CD4-positive, CD25-positive, alpha-beta regulatory T cell (primary cell): ENCODE results near the gene NEK7. TPM values are rescaled to one million over a fixed set of nuclear protein-coding genes. Genes with fewer than 3 reads are reported as not detected.

Experiments used
- ATAC-seq, 2 donors: fragments of 150-1000 bp; cut with Tn5 transposase; one replicate each; pipeline ENCODE4 v1.10.0; 2021; ENCODE audit warnings: low read depth in 2 of 2, moderate number of reproducible peaks in 2 of 2, moderate library complexity in 1 of 2
- DNase-seq, 3 donors: peaks; one replicate each; pipeline versions ENCODE4 v3.0.0 to v3.0.0-alpha.2; 2012 to 2022; ENCODE audit warnings: mixed read lengths in 1 of 3
- H3K27ac ChIP-seq: one replicate; pipeline ENCODE4 v1.7.0; 2013; ENCODE audit warnings: mild to moderate bottlenecking, low read length; ENCODE audit not compliant: insufficient read depth, poor library complexity, severe bottlenecking
- H3K27me3 ChIP-seq: one replicate; pipeline ENCODE4 v1.7.0; 2013; ENCODE audit warnings: low read length; ENCODE audit not compliant: control insufficient read depth, insufficient read depth
- H3K36me3 ChIP-seq: one replicate; pipeline ENCODE4 v1.7.0; 2013; ENCODE audit warnings: mild to moderate bottlenecking, low read length, moderate library complexity; ENCODE audit not compliant: control insufficient read depth, insufficient read depth
- H3K4me1 ChIP-seq: 2 replicates; pipeline ENCODE4 v1.7.0; 2013; ENCODE audit warnings: mild to moderate bottlenecking, low read length; ENCODE audit not compliant: insufficient read depth, control insufficient read depth, poor library complexity, severe bottlenecking
- H3K4me3 ChIP-seq: one replicate; pipeline ENCODE4 v1.7.0; 2013; ENCODE audit warnings: low read depth, mild to moderate bottlenecking, low read length, moderate library complexity
- H3K9me3 ChIP-seq, 2 experiments: 1 replicate in 1 of 2; 2 replicates in 1 of 2; pipeline ENCODE4 v1.7.0; 2013; ENCODE audit warnings: low read length in 2 of 2, mild to moderate bottlenecking in 1 of 2, moderate library complexity in 1 of 2; ENCODE audit not compliant: control insufficient read depth in 2 of 2
- H3K27ac Mint-ChIP-seq, 3 donors: one replicate each; pipeline ENCODE4 v1.8.0; 2020 to 2022; ENCODE audit warnings: mild to moderate bottlenecking in 3 of 3, mixed read lengths in 3 of 3, moderate library complexity in 2 of 3
- H3K27me3 Mint-ChIP-seq: one replicate; pipeline ENCODE4 v1.8.0; 2022; ENCODE audit warnings: mild to moderate bottlenecking, mixed read lengths
- H3K36me3 Mint-ChIP-seq: one replicate; pipeline ENCODE4 v1.8.0; 2020; ENCODE audit warnings: mixed read lengths
- H3K4me1 Mint-ChIP-seq, 4 donors: one replicate each; pipeline ENCODE4 v1.8.0; 2020 to 2022; ENCODE audit warnings: mixed read lengths in 4 of 4, mild to moderate bottlenecking in 1 of 4
- H3K4me3 Mint-ChIP-seq, 4 donors: one replicate each; pipeline ENCODE4 v1.8.0; 2020 to 2022; ENCODE audit warnings: mild to moderate bottlenecking in 4 of 4, mixed read lengths in 4 of 4, moderate library complexity in 3 of 4
- H3K9me3 Mint-ChIP-seq, 7 donors: one replicate each; pipeline ENCODE4 v1.8.0; 2020 to 2022; ENCODE audit warnings: mixed read lengths in 7 of 7, mild to moderate bottlenecking in 3 of 7, moderate library complexity in 2 of 7
- polyA plus RNA-seq, 4 donors: library from polyadenylated mRNA; unstranded; fragments of 300-500 nt; fragmentation: Illumina TruSeq; gene quantifications; one replicate each; pipeline ENCODE4 v1.2.3, GENCODE V29; 2021
- total RNA-seq: library from RNA; stranded (reverse); gene quantifications from one replicate; pipeline ENCODE4 v1.2.3, GENCODE V29; 2022

Gene NEK7
- total and polyA plus RNA-seq, 5 donors from 2014 or later, result 37.7 to 61.3 (median 54.3) TPM

GRCh38 chr1:198259333-198260074 lies 102.7 kb downstream of the NEK7 start:
- Histone ChIP-seq H3K27ac (no peak overlapping the region), H3K9me3 (no peaks in the 10 kb centered on the region), H3K4me1 (no peaks in the 10 kb centered on the region), H3K27me3 (no peaks in the 10 kb centered on the region), H3K36me3 (peaks cover 8% of the 10 kb centered on the region), H3K4me3 (no peak overlapping the region)
- no peak for DNase-seq
- Mint-ChIP-seq H3K27me3 (no peaks in the 10 kb centered on the region), H3K4me3 (no peak overlapping the region), H3K36me3 (peaks cover 5% of the 10 kb centered on the region), H3K9me3 (peaks cover 0 to 1% (median 0%) of the 10 kb centered on the region in 7 donors), H3K27ac (no peak overlapping the region), H3K4me1 (peaks cover 41 to 64% (median 47%) of the 10 kb centered on the region in 4 donors)
- ATAC-seq, result no peak

- no peak overlapping the region for H3K4me3 ChIP-seq
- Mint-ChIP-seq H3K36me3 (peaks cover 8% of the 10 kb centered on the region), H3K9me3 (peaks cover 0 to 1% (median 0%) of the 10 kb centered on the region in 7 donors), H3K27me3 (no peaks in the 10 kb centered on the region), H3K27ac (no peak overlapping the region), H3K4me1 (peaks cover 31 to 52% (median 38%) of the 10 kb centered on the region in 4 donors), H3K4me3 (no peak overlapping the region)
- no peak overlapping the region for H3K27ac ChIP-seq
- H3K4me1 ChIP-seq, result no peaks in the 10 kb centered on the region
- peaks cover 14% of the 10 kb centered on the region for H3K36me3 ChIP-seq
- DNase-seq (no peak), ATAC-seq (no peak)
- no peaks in the 10 kb centered on the region for H3K27me3 ChIP-seq
- no peaks in the 10 kb centered on the region for H3K9me3 ChIP-seq
These were observed 105.1 kb downstream of the NEK7 start for GRCh38 chr1:198261886-198262285.

- Mint-ChIP-seq H3K4me1 (peaks cover 24 to 46% (median 35%) of the 10 kb centered on the region in 4 donors), H3K36me3 (peaks cover 8% of the 10 kb centered on the region), H3K9me3 (no peaks in the 10 kb centered on the region), H3K27me3 (no peaks in the 10 kb centered on the region), H3K4me3 (no peak overlapping the region), H3K27ac (no peak overlapping the region)
- H3K27ac ChIP-seq, result no peak overlapping the region
- DNase-seq (no peak), ATAC-seq (no peak)
- no peak overlapping the region for H3K4me3 ChIP-seq
- no peaks in the 10 kb centered on the region for H3K4me1 ChIP-seq
- H3K36me3 ChIP-seq, result peaks cover 16% of the 10 kb centered on the region
- H3K9me3 ChIP-seq, result no peaks in the 10 kb centered on the region
- no peaks in the 10 kb centered on the region for H3K27me3 ChIP-seq
These were observed 106.4 kb downstream of the NEK7 start for GRCh38 chr1:198263186-198263585.

GRCh38 chr1:198264282-198264681 lies 107.5 kb downstream of the NEK7 start:
- peaks cover 19 to 38% (median 27%) of the 10 kb centered on the region in 4 donors for H3K4me1 Mint-ChIP-seq
- DNase-seq, result no peak
- no peaks in the 10 kb centered on the region for H3K9me3 Mint-ChIP-seq
- Histone ChIP-seq H3K27ac (no peak overlapping the region), H3K36me3 (peaks cover 18% of the 10 kb centered on the region), H3K4me3 (no peak overlapping the region), H3K27me3 (no peaks in the 10 kb centered on the region), H3K4me1 (no peaks in the 10 kb centered on the region), H3K9me3 (no peaks in the 10 kb centered on the region)
- H3K27me3 Mint-ChIP-seq, result no peaks in the 10 kb centered on the region
- H3K27ac Mint-ChIP-seq, result no peak overlapping the region
- H3K4me3 Mint-ChIP-seq, result no peak overlapping the region
- no peak for ATAC-seq
- H3K36me3 Mint-ChIP-seq, result peaks cover 8% of the 10 kb centered on the region

- H3K27ac Mint-ChIP-seq, result no peak overlapping the region
- peaks cover 8% of the 10 kb centered on the region for H3K36me3 Mint-ChIP-seq
- ATAC-seq, result no peak
These were observed 108.4 kb downstream of the NEK7 start for GRCh38 chr1:198265073-198265661.

GRCh38 chr1:198267056-198267455 lies 110.3 kb downstream of the NEK7 start:
- ATAC-seq, result no peak
- Histone ChIP-seq H3K27me3 (no peaks in the 10 kb centered on the region), H3K36me3 (peaks cover 18% of the 10 kb centered on the region), H3K4me3 (no peak overlapping the region), H3K27ac (no peak overlapping the region), H3K4me1 (no peaks in the 10 kb centered on the region), H3K9me3 (no peaks in the 10 kb centered on the region)
- H3K4me3 Mint-ChIP-seq, result no peak overlapping the region
- H3K27me3 Mint-ChIP-seq, result no peaks in the 10 kb centered on the region
- no peaks in the 10 kb centered on the region for H3K9me3 Mint-ChIP-seq
- no peak for DNase-seq
- peaks cover 11 to 27% (median 17%) of the 10 kb centered on the region in 4 donors for H3K4me1 Mint-ChIP-seq
- peaks cover 13% of the 10 kb centered on the region for H3K36me3 Mint-ChIP-seq
- no peak overlapping the region for H3K27ac Mint-ChIP-seq

More at GRCh38 chr1:198265073-198265661, 108.4 kb downstream of the NEK7 start:
- Histone ChIP-seq H3K36me3 (peaks cover 18% of the 10 kb centered on the region), H3K9me3 (no peaks in the 10 kb centered on the region), H3K4me3 (no peak overlapping the region), H3K27ac (no peak overlapping the region), H3K4me1 (no peaks in the 10 kb centered on the region), H3K27me3 (no peaks in the 10 kb centered on the region)
- DNase-seq, result no peak
- Mint-ChIP-seq H3K27me3 (no peaks in the 10 kb centered on the region), H3K4me1 (peaks cover 16 to 30% (median 22%) of the 10 kb centered on the region in 4 donors), H3K4me3 (no peak overlapping the region), H3K9me3 (no peaks in the 10 kb centered on the region)

- Histone ChIP-seq H3K4me1 (no peaks in the 10 kb centered on the region), H3K36me3 (peaks cover 18% of the 10 kb centered on the region), H3K27ac (no peak overlapping the region), H3K27me3 (no peaks in the 10 kb centered on the region), H3K4me3 (no peak overlapping the region), H3K9me3 (no peaks in the 10 kb centered on the region)
- DNase-seq, result no peak
- H3K27ac Mint-ChIP-seq, result no peak overlapping the region
- no peak overlapping the region for H3K4me3 Mint-ChIP-seq
- H3K4me1 Mint-ChIP-seq, result peaks cover 11 to 32% (median 21%) of the 10 kb centered on the region in 4 donors
- peaks cover 13% of the 10 kb centered on the region for H3K36me3 Mint-ChIP-seq
- ATAC-seq, result no peak
- H3K9me3 Mint-ChIP-seq, result no peaks in the 10 kb centered on the region
- H3K27me3 Mint-ChIP-seq, result no peaks in the 10 kb centered on the region
These were observed 111.1 kb downstream of the NEK7 start for GRCh38 chr1:198267921-198268320.
